Trophoblast cell (in vitro differentiated cells and primary cell): ENCODE results near the gene SPRR2A.
A peak's percentile ranks its signal among the peaks of the same experiment; 100 is the strongest.
"Not testable (repeated sequence)": the region's sequence is repeated elsewhere in the genome, so short reads cannot be mapped to it uniquely, and the experiment has no call there.

Experiments used
- DNase-seq, 2 donors: peaks; one replicate each; pipeline ENCODE4 v3.0.0-alpha.2; 2016
- H2AFZ ChIP-seq: 2 replicates; pipeline ENCODE4 v1.6.1; 2013; ENCODE audit warnings: low read length, moderate library complexity, mild to moderate bottlenecking; ENCODE audit not compliant: insufficient read depth, poor library complexity
- H2AK5ac ChIP-seq: 2 replicates; pipeline ENCODE4 v1.6.1; 2013; ENCODE audit warnings: mild to moderate bottlenecking, low read length
- H2BK120ac ChIP-seq: 2 replicates; pipeline ENCODE4 v1.6.1; 2013; ENCODE audit warnings: low read length, mild to moderate bottlenecking, moderate library complexity; ENCODE audit not compliant: insufficient read depth, poor library complexity
- H2BK12ac ChIP-seq: 2 replicates; pipeline ENCODE4 v1.6.1; 2013; ENCODE audit warnings: mild to moderate bottlenecking, low read length, moderate library complexity
- H2BK5ac ChIP-seq: 2 replicates; pipeline ENCODE4 v1.6.1; 2013; ENCODE audit warnings: low read length, low read depth, moderate library complexity, mild to moderate bottlenecking; ENCODE audit not compliant: poor library complexity
- H3K14ac ChIP-seq: 2 replicates; pipeline ENCODE4 v1.6.1; 2013; ENCODE audit warnings: mild to moderate bottlenecking, low read length
- H3K18ac ChIP-seq: 2 replicates; pipeline ENCODE4 v1.6.1; 2013; ENCODE audit warnings: mild to moderate bottlenecking, low read length
- H3K23ac ChIP-seq: 2 replicates; pipeline ENCODE4 v1.6.1; 2013; ENCODE audit warnings: low read length
- H3K27ac ChIP-seq: 2 replicates; pipeline ENCODE4 v1.5.1; 2013; ENCODE audit warnings: low read depth, mild to moderate bottlenecking, inconsistent platforms, low read length, moderate library complexity
- H3K27me3 ChIP-seq: 2 replicates; pipeline ENCODE4 v1.6.1; 2013; ENCODE audit warnings: inconsistent platforms, mild to moderate bottlenecking, low read length, moderate library complexity; ENCODE audit not compliant: insufficient read depth
- H3K36me3 ChIP-seq, 2 experiments: 1 replicate in 1 of 2; 2 replicates in 1 of 2; pipeline ENCODE4 v1.6.1; 2013; ENCODE audit warnings: low read length in 2 of 2, mild to moderate bottlenecking in 2 of 2, moderate library complexity in 1 of 2; ENCODE audit not compliant: insufficient read depth in 2 of 2, control insufficient read depth in 1 of 2
- H3K4ac ChIP-seq: 2 replicates; pipeline ENCODE4 v1.6.1; 2013; ENCODE audit warnings: low read depth, mild to moderate bottlenecking, low read length, moderate library complexity
- H3K4me1 ChIP-seq, 2 experiments: 1 replicate in 1 of 2; 2 replicates in 1 of 2; pipeline ENCODE4 v1.6.1; 2013; ENCODE audit warnings: low read length in 2 of 2, mild to moderate bottlenecking in 2 of 2, moderate library complexity in 1 of 2; ENCODE audit not compliant: insufficient read depth in 2 of 2, control insufficient read depth in 1 of 2
- H3K4me2 ChIP-seq: 2 replicates; pipeline ENCODE4 v1.6.1; 2013; ENCODE audit warnings: inconsistent platforms, mild to moderate bottlenecking, low read length, moderate library complexity
- H3K4me3 ChIP-seq: 2 replicates; pipeline ENCODE4 v1.5.1; 2013; ENCODE audit warnings: mild to moderate bottlenecking, low read depth, low read length, inconsistent platforms
- H3K79me1 ChIP-seq: one replicate; pipeline ENCODE4 v1.6.1; 2013; ENCODE audit warnings: low read length
- H3K79me2 ChIP-seq: 2 replicates; pipeline ENCODE4 v1.6.1; 2013; ENCODE audit warnings: low read length, mild to moderate bottlenecking; ENCODE audit not compliant: control insufficient read depth, insufficient read depth, poor library complexity
- H3K9ac ChIP-seq: 2 replicates; pipeline ENCODE4 v1.6.1; 2013; ENCODE audit warnings: mild to moderate bottlenecking, low read length
- H3K9me3 ChIP-seq: 2 replicates; pipeline ENCODE4 v1.6.1; 2013; ENCODE audit warnings: low read depth, mild to moderate bottlenecking, control low read depth, inconsistent platforms, low read length; ENCODE audit not compliant: insufficient read depth
- H4K12ac ChIP-seq: 2 replicates; pipeline ENCODE4 v1.6.1; 2013; ENCODE audit warnings: low read depth, mild to moderate bottlenecking, low read length, moderate library complexity
- H4K8ac ChIP-seq: 2 replicates; pipeline ENCODE4 v1.6.1; 2013; ENCODE audit warnings: low read depth, mild to moderate bottlenecking, low read length, moderate library complexity
- H4K91ac ChIP-seq: one replicate; pipeline ENCODE4 v1.6.1; 2013; ENCODE audit warnings: low read depth, mild to moderate bottlenecking, low read length, moderate library complexity
- WGBS: extraction: QIAGEN DNeasy Blood & Tissue Kit; methylation state at CpG from one replicate; pipeline ENCODE4 v1.1.7; 2013; ENCODE audit warnings: missing lambda C conversion rate; ENCODE audit not compliant: insufficient read length, insufficient coverage; ENCODE audit errors: extremely low coverage; 5-methylcytosine and 5-hydroxymethylcytosine counted together

SPRR2A gene

DNA sequence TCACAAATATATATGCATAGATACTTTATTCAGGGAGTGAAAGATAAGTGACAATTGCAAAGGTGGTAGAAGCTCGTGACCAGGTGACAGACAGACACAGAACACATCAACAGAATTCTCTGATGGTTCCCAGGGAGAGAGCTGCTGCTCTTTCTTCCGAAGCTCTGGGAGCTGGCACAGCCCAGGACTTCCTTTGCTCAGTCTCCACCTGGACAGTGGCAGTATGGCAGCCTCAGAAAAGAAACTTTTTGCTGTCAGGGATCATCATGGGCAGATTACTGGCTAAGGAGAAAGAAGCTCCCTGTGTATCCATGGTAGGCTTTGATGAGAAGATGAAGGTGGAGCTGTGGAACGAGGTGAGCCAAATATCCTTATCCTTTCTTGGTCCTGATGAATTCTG is 1.2 kb downstream of the SPRR2A start:
- DNase-seq, result not testable (repeated sequence)

DNA sequence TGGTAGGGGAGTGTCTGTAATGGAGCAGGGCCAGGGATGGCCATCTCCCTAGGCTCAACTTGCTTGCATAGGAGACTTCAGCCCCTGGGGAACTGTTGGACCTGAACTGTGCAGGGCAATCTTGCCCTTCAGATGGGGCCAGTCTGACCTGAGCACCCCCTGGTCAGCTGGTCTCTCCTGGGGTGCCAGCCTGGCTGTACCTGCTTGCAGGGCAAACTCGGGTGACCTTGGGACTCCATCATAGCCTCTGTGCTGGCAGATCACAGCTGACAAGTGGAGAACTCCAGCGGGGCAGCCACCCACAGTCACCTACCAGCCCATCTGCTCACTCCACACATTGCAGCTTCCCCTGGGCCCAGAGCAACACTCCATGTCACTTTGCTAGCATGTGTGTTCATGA is 8.1 kb downstream of the SPRR2A start:
- DNase-seq, result no peak
- Histone ChIP-seq H3K27me3 (no peaks in the 10 kb centered on the region), H2AFZ (no peak overlapping the region), H3K79me1 (no peaks in the 10 kb centered on the region), H3K4me2 (no peak overlapping the region), H3K9ac (no peak overlapping the region), H3K79me2 (no peaks in the 10 kb centered on the region), H2AK5ac (no peak overlapping the region), H4K8ac (no peak overlapping the region), H3K4ac (no peak overlapping the region), H2BK5ac (no peak overlapping the region), H3K4me3 (no peak overlapping the region), H4K12ac (no peak overlapping the region), H3K23ac (no peak overlapping the region), H3K9me3 (no peaks in the 10 kb centered on the region), H3K14ac (no peak overlapping the region), H3K4me1 (no peaks in the 10 kb centered on the region), H3K18ac (no peak overlapping the region), H2BK12ac (no peak overlapping the region), H3K27ac (no peak overlapping the region), H3K36me3 (no peaks in the 10 kb centered on the region), H4K91ac (no peak overlapping the region), H2BK120ac (no peak overlapping the region)
- WGBS, result no CpG with 5 or more reads among the region's 2 CpGs

More for the DNA sequence above, 1.2 kb downstream of the SPRR2A start:
- not testable (repeated sequence) for H3K4ac ChIP-seq, H3K14ac ChIP-seq, H3K36me3 ChIP-seq, H3K18ac ChIP-seq, H3K4me1 ChIP-seq, H4K12ac ChIP-seq, H4K8ac ChIP-seq, H2BK12ac ChIP-seq, H2AFZ ChIP-seq, H3K79me1 ChIP-seq, H3K23ac ChIP-seq, H3K4me3 ChIP-seq, H2BK120ac ChIP-seq, H4K91ac ChIP-seq, H2AK5ac ChIP-seq, H3K4me2 ChIP-seq, H3K79me2 ChIP-seq, H3K27ac ChIP-seq, H3K9me3 ChIP-seq, H3K9ac ChIP-seq, H2BK5ac ChIP-seq, H3K27me3 ChIP-seq
- no CpG with 5 or more reads among the region's 3 CpGs for WGBS

DNA sequence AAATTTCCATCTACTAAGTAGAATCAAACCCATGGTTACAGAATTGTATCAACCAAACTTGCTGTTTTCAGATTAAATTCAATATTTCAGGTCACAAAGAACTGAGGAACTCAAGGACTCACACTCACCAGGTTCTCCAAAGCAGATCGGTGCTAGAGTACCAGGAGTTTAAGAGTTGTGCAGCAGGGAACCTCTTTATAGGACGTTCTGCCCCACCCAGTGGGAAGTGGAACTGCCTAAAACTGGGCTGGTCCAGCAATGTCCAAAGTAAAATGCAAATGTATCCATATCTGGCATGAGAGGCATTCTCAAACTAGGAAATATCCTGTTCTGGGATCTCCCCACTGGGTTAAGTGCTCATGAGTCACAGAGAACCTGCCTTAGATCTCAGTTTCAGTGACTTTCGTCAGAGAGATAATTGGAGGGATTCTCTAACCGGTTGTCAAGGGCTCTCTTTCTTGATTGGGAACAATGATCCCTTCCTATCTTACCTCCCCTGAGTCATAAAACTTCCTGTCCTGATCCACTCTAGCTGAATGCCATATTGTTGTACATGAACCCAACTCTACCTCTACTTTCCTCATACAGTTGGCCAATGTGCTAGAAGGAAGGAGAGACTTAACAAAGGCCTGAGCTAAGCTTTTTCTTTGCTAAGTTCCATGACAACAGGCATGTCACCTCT is 16.2 kb downstream of the SPRR2A start, which contains the start of gene SPRR2D:
SPRR2D (minus strand) TSS at position 171 of the 682 bp plus-strand sequence. CDS start 774 bp downstream, outside the sequence.
- Histone ChIP-seq H3K9me3 (no peaks in the 10 kb centered on the region), H3K18ac (no peak within 1 kb of the TSS), H3K4ac (no peak within 1 kb of the TSS), H3K27me3 (no peaks in the 10 kb centered on the region), H2AK5ac (no peak within 1 kb of the TSS), H2BK5ac (no peak within 1 kb of the TSS), H3K9ac (no peak within 1 kb of the TSS), H3K23ac (no peak within 1 kb of the TSS), H3K4me1 (no peaks in the 10 kb centered on the region), H3K4me3 (no peak within 1 kb of the TSS), H4K91ac (no peak within 1 kb of the TSS), H2BK12ac (no peak within 1 kb of the TSS), H4K12ac (no peak within 1 kb of the TSS), H2AFZ (no peak within 1 kb of the TSS), H2BK120ac (no peak within 1 kb of the TSS), H3K36me3 (no peaks in the 10 kb centered on the region), H3K79me2 (no peaks in the 10 kb centered on the region), H3K14ac (no peak within 1 kb of the TSS), H4K8ac (no peak within 1 kb of the TSS), H3K79me1 (no peaks in the 10 kb centered on the region), H3K4me2 (no peak within 1 kb of the TSS), H3K27ac (no peak within 1 kb of the TSS)
- peak; percentile 7 to 77 for DNase-seq
- WGBS, result no CpG with 5 or more reads among the region's 4 CpGs

DNA sequence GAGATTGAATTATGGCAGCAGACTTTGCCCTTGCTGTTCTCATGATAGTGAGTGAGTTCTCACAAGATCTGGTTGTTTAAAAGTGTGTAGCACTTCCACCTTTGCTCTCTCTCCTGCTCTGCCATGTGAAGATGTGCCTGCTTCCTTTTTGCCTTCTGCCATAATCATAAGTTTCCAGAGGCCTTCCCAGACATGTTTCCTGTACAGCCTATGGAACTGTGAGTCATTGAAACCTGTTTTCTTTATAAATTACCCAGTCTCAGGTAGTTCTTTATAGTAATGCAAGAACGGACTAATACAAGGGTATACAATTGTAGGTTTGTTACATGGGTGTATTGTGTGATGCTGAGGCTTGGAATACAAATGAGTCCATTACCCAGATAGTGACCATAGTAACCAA is 22.1 kb downstream of the SPRR2A start:
- Histone ChIP-seq H2AFZ (no peak overlapping the region), H3K4ac (no peak overlapping the region), H3K27ac (no peak overlapping the region), H3K36me3 (no peaks in the 10 kb centered on the region), H3K23ac (no peak overlapping the region), H3K4me1 (no peaks in the 10 kb centered on the region), H2AK5ac (no peak overlapping the region), H3K79me1 (no peaks in the 10 kb centered on the region), H2BK5ac (no peak overlapping the region), H3K9ac (no peak overlapping the region), H3K4me3 (no peak overlapping the region), H4K8ac (no peak overlapping the region), H3K14ac (no peak overlapping the region), H3K18ac (no peak overlapping the region), H3K27me3 (no peaks in the 10 kb centered on the region), H3K9me3 (no peaks in the 10 kb centered on the region), H4K12ac (no peak overlapping the region), H3K4me2 (no peak overlapping the region), H2BK12ac (no peak overlapping the region), H3K79me2 (no peaks in the 10 kb centered on the region), H4K91ac (no peak overlapping the region), H2BK120ac (no peak overlapping the region)
- no CpG with 5 or more reads among the region's 1 CpG for WGBS
- no peak for DNase-seq
